Spleen (tissue), 7 donors: ENCODE data around the gene KIF1A.

Source experiments
- POLR2A ChIP-seq, 3 donors: fragments of 450-650 bp; IDR thresholded peaks; one replicate each; pipeline ENCODE4 v1.5.1; 2017; ENCODE audit warnings: antibody characterized with exemption in 3 of 3, mild to moderate bottlenecking in 1 of 3
- TF ChIP-seq, protein P1 (sequence below), 11 experiments: fragments of 200-600 bp in 7 of 11; fragments of 450-650 bp in 4 of 11; sonication (generic) in 4 of 11; IDR thresholded peaks in 8 of 11; conservative IDR thresholded peaks in 3 of 11; 1 replicate in 7 of 11; 2 replicates in 4 of 11; pipeline versions ENCODE4 v1.4.0 to v1.8.0; 2016 to 2021; ENCODE audit warnings: antibody characterized with exemption in 11 of 11, inconsistent platforms in 4 of 11, mild to moderate bottlenecking in 1 of 11
- donor health status: DM: no; HTN: no; CAD: no; lungs with moderate emphysema.
- donor health status: DM: no; HTN: no; CAD: no.
- donor health status: DM: no; HTN: no; CAD: no.

- TF ChIP-seq, protein P1, sequence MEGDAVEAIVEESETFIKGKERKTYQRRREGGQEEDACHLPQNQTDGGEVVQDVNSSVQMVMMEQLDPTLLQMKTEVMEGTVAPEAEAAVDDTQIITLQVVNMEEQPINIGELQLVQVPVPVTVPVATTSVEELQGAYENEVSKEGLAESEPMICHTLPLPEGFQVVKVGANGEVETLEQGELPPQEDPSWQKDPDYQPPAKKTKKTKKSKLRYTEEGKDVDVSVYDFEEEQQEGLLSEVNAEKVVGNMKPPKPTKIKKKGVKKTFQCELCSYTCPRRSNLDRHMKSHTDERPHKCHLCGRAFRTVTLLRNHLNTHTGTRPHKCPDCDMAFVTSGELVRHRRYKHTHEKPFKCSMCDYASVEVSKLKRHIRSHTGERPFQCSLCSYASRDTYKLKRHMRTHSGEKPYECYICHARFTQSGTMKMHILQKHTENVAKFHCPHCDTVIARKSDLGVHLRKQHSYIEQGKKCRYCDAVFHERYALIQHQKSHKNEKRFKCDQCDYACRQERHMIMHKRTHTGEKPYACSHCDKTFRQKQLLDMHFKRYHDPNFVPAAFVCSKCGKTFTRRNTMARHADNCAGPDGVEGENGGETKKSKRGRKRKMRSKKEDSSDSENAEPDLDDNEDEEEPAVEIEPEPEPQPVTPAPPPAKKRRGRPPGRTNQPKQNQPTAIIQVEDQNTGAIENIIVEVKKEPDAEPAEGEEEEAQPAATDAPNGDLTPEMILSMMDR (IDR thresholded peaks at IDR 0.05 in 8 of 11, conservative IDR thresholded peaks at IDR 0.05 in 3 of 11), result no peak
- TF ChIP-seq POLR2A (IDR thresholded peaks at IDR 0.05), result no peak
These were observed 72.8 kb downstream of the KIF1A start for GRCh38 chr2:240747256-240747655.
